SK-N-DZ (cell line): ENCODE data around the gene PPTC7.

Source experiments
- small RNA-seq, 2 experiments: library from RNA; depleted of rRNA; stranded (forward); fragments of <200 nt; gene quantifications; one replicate each; pipeline ENCODE3, GENCODE V24; 2014

Gene PPTC7

Small RNA genes lying within 50 kb of the gene (small RNA-seq; reads per million reads assigned to genes)
- 0 reads per million in 2 experiments for gene RF00278
- gene RN7SL387P = 0 reads per million in 2 experiments
